HFF-Myc (cell line): ENCODE results near the gene PRSS48.

Experiments used
- DNase-seq: peaks from one replicate; pipeline ENCODE4 v3.0.0-alpha.2; 2011; ENCODE audit warnings: low read depth; ENCODE audit errors: extremely low read depth
- H3K4me3 ChIP-seq: replicated peaks from 2 replicates; pipeline ENCODE4 v1.5.1; 2011; ENCODE audit warnings: low read depth, mild to moderate bottlenecking, control low read depth, low read length
- CTCF ChIP-seq: IDR thresholded peaks from 2 replicates; pipeline ENCODE4 v1.5.1; 2012; ENCODE audit warnings: mild to moderate bottlenecking, low read depth, low read length, control low read depth; ENCODE audit errors: missing control alignments

PRSS48 gene

GRCh38 chr4:151324752-151325110 is 47.8 kb downstream of the PRSS48 start:
- peak; percentile 47 for DNase-seq
- TF ChIP-seq CTCF = no peak
- peak overlapping the region; percentile 51 for H3K4me3 ChIP-seq

- peak within 1 kb of the TSS; percentile 51 for H3K4me3 ChIP-seq
- no peak for TF ChIP-seq CTCF
- no peak for DNase-seq
Measured at GRCh38 chr4:151325111-151325948, 48.4 kb downstream of the PRSS48 start, which contains the start of gene SH3D19. TSS of gene SH3D19 (minus strand) at chr4:151325605. CDS start at chr4:151325352, 253 bp downstream.

- TF ChIP-seq CTCF = no peak
- H3K4me3 ChIP-seq = peak overlapping the region; percentile 51
- no peak for DNase-seq
Measured at GRCh38 chr4:151325949-151326246, 48.9 kb downstream of the PRSS48 start.

GRCh38 chr4:151329217-151330007 is 52.5 kb downstream of the PRSS48 start:
- TF ChIP-seq CTCF = no peak
- H3K4me3 ChIP-seq = no peak overlapping the region
- no peak for DNase-seq

- no peak for TF ChIP-seq CTCF
- DNase-seq = no peak
- no peak overlapping the region for H3K4me3 ChIP-seq
Measured at GRCh38 chr4:151331276-151332042, 54.5 kb downstream of the PRSS48 start.

GRCh38 chr4:151339467-151339866 is 62.5 kb downstream of the PRSS48 start:
- DNase-seq = no peak
- TF ChIP-seq CTCF = no peak
- H3K4me3 ChIP-seq = no peak overlapping the region
